PFSK-1 (cell line): ENCODE results near the gene SLC2A10.

Source experiments
- FOXP2 ChIP-seq: optimal IDR thresholded peaks from 2 replicates; pipeline ENCODE3; 2011; ENCODE audit warnings: borderline replicate concordance, control low read depth, inconsistent platforms; ENCODE audit not compliant: insufficient read depth; ENCODE audit errors: extremely low read length, extremely low read depth
- POLR2AphosphoS5 ChIP-seq: IDR thresholded peaks from 2 replicates; pipeline ENCODE4 v1.6.1; 2012; ENCODE audit warnings: low read depth, mild to moderate bottlenecking, control low read depth, low read length, moderate library complexity
- SIN3A ChIP-seq: IDR thresholded peaks from 2 replicates; pipeline ENCODE4 v1.6.1; 2012; ENCODE audit warnings: mild to moderate bottlenecking, low read length, moderate library complexity, borderline replicate concordance; ENCODE audit not compliant: insufficient read depth
- TAF1 ChIP-seq: IDR thresholded peaks from 2 replicates; pipeline ENCODE4 v1.6.1; 2012; ENCODE audit warnings: low read length, control low read depth, borderline replicate concordance; ENCODE audit not compliant: insufficient read depth
- TF ChIP-seq, protein P1 (sequence below), 2 experiments: IDR thresholded peaks; 2 replicates each; pipeline versions ENCODE4 v1.6.1 to v1.8.0; 2011 to 2012; ENCODE audit warnings: low read depth in 2 of 2, low read length in 2 of 2, control low read depth in 1 of 2, inconsistent platforms in 1 of 2, mild to moderate bottlenecking in 1 of 2, moderate library complexity in 1 of 2; ENCODE audit not compliant: insufficient read depth in 1 of 2

DNA sequence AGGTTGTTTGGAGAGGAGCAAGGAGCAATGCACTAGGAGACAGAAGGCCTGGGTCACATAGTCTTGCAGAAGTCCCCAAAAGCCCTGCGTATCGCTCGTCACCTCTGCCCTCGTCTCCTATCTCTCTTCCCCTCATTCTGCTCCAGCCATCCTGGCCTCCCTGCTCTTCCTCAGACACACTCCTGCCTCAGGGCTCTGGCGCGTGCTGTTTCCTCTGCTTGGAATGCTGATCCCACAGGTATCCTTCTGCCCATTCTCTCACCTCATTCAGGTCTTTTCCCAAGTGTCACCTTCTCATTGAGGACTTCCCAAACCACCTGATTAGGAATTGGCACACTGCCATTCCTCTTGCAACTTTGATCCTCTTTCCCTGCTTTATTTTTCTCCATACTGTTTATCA is 9.0 kb upstream of the SLC2A10 start:
- TF ChIP-seq TAF1: no peak
- TF ChIP-seq, protein P1, sequence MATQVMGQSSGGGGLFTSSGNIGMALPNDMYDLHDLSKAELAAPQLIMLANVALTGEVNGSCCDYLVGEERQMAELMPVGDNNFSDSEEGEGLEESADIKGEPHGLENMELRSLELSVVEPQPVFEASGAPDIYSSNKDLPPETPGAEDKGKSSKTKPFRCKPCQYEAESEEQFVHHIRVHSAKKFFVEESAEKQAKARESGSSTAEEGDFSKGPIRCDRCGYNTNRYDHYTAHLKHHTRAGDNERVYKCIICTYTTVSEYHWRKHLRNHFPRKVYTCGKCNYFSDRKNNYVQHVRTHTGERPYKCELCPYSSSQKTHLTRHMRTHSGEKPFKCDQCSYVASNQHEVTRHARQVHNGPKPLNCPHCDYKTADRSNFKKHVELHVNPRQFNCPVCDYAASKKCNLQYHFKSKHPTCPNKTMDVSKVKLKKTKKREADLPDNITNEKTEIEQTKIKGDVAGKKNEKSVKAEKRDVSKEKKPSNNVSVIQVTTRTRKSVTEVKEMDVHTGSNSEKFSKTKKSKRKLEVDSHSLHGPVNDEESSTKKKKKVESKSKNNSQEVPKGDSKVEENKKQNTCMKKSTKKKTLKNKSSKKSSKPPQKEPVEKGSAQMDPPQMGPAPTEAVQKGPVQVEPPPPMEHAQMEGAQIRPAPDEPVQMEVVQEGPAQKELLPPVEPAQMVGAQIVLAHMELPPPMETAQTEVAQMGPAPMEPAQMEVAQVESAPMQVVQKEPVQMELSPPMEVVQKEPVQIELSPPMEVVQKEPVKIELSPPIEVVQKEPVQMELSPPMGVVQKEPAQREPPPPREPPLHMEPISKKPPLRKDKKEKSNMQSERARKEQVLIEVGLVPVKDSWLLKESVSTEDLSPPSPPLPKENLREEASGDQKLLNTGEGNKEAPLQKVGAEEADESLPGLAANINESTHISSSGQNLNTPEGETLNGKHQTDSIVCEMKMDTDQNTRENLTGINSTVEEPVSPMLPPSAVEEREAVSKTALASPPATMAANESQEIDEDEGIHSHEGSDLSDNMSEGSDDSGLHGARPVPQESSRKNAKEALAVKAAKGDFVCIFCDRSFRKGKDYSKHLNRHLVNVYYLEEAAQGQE (IDR thresholded peaks at IDR 0.05; ENCODE audit: insufficient read depth in 1 of 2, low read depth in 2 of 2, low read length in 2 of 2): no peak
- TF ChIP-seq POLR2AphosphoS5: no peak
- TF ChIP-seq SIN3A: no peak
- TF ChIP-seq FOXP2: no peak
